Activated CD4-positive, alpha-beta T cell treated with anti-CD3 and anti-CD28 coated beads for 48 hours (primary cell): ENCODE data around the gene IGF2R.
A peak's percentile ranks its signal among the peaks of the same experiment; 100 is the strongest.
"Not testable (repeated sequence)": the region's sequence is repeated elsewhere in the genome, so short reads cannot be mapped to it uniquely, and the experiment has no call there.

Experiments
- DNase-seq: peaks from one replicate; pipeline ENCODE4 v3.0.0-alpha.2; 2020

IGF2R gene

DNA sequence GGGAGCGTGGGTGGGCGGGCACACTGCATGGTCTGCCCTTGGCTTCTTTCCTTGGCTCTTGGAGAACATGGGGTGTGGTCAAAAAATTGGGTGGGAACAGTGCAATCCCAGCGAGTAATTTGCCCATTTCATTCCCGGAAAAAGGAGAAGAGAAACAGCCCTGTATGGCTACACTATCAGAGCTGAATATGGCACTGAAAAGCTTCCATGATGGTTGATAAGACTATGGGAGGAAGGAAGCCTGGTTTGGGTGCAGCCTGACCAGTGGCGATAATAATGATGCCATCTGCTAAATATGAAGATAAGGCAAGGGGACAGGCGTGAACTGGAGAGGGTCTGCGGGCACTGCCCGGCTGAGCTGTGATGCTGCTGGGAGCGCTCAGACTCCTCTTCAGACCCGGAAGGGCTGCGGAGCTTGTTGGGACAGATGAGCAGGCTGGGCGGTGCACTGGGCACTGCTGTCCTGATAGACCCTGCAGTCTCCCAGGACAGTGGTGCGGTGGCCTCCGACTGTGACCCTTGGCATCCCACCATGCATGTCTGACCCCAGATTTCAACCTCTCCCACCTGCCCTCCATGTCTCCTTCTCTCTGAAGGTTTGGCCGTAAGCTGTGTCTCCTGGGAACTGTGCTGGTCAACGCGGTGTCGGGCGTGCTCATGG, 162.9 kb downstream of the IGF2R start:
- no peak for DNase-seq

DNA sequence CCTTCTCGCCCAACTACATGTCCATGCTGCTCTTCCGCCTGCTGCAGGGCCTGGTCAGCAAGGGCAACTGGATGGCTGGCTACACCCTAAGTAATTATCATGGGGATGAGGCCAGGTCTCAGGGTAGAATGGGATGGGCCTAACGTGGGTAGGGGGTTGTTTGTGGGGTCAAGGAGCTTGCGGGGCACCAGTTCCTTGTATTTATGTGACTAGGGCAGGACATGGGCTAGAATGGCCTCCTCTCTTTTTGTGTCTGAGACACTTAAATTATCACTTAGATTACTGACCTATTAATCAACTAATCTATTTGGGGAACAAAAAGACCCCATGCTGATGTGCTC, 163.4 kb downstream of the IGF2R start:
- no peak for DNase-seq

DNA sequence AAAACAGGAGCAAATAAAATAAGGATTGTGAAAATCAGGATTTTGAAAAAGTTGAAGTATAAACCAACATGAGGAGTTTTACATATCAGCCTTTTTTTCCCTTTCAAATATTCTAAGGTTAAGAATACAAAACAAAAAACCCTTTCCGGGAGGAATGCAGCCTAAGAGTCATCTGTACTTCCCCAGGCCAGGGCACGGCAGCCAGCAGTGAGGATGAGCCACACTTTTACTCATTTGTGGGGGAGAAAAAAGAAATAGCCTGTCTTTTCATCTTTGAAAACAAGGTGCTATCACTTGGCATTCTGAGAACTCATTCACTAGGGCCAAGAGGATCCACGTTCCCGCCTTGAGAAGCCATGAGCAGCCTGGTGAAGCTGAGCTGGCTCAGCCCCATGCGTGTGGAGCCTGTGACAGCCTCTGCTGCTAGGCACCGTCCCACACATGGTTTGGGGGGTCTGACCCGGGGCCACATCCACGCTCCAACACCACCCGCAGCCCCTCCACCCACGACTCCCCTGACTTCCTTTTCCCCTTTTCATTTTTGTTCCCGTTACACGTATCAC, 164.0 kb downstream of the IGF2R start:
- no peak for DNase-seq

- DNase-seq, result no peak
Observed at GRCh38 chr6:160133441-160134336, 164.8 kb downstream of the IGF2R start.

DNA sequence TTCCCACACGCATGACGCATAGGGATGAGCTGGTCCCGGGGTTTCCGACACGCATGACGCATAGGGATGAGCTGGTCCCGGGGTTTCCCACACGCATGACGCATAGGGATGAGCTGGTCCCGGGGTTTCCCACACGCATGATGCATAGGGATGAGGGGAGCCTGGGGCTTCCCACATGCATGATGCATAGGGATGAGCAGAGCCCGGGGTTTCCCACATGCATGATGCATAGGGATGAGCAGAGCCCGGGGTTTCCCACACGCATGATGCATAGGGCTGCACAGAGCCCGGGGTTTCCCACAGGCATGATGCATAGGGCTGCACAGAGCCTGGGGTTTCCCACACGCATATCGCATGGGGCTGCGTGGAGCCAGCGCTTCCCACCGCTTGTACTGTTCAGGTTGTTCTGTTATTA, 165.5 kb downstream of the IGF2R start:
- peak; percentile 54 for DNase-seq

- DNase-seq, result no peak
Observed at GRCh38 chr6:160134779-160135547, 166.1 kb downstream of the IGF2R start.

GRCh38 chr6:160135907-160136655, 167.2 kb downstream of the IGF2R start:
- DNase-seq, result no peak

GRCh38 chr6:160137130-160137988, 168.5 kb downstream of the IGF2R start:
- DNase-seq, result no peak

DNA sequence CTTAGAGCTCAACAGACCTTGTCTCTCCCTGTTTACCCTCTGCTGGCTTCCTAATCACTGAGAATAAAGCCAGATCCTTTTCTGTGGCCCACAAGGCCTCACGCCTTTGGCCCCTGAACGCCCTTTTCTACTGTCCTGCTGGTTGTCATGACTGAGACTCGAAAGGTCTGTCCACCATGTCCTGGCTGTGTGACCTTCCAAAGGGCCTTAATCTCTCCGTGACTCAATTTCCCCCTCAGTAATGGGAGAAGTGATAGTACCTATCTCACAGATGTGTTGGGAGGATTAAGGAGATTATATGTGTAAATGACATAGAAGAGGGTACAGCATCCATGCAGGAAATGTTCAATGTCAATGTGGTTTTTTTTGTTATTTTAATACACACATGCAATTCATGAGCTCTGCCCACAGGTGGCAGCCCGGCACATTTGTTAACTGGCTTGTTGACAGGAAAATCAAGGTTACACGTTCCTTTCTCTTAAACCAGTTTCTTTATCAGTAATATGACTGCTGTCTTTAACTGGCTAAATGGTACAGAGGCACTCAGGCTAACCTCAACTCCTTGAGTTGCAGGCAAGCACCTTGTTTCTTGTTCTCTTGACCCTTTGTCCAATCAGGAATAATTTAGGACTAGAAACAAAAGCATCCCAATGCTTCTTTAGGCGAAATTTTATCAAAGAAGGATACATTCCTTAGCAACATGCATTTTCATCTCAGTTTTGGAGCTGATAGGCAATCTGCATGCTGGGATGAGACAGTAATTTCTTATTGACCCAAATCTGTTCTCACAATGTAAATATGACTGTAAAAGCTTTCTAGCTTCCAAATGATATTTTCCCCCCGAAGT, 169.3 kb downstream of the IGF2R start:
- peak; percentile 83 for DNase-seq

DNA sequence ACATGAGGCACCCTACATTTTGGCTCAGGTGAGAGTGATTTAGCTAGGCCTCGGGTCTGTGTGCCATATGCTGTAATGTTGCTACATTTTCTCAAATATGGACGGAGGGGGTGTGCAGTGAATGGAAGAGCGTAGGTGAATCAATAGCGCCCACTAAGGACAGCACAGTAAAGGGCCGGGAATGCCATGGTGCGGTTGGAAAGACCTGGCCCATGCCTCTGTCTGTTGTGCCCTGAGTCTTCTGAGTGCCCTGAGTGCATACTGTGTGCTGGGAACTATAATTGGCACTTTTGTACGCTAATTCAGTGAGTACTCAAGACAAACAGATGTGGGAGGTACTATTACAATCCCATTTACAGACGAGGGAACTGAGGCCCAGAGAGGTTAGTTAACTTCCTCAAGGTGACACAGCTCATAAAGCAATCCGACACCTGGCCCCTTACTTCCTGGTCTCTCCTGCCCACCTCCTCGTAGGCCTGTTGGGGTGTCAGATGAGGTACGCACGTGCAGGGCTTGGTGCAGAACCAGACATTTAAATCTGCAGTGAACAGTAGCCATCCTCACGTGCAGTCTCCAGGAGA, 170.0 kb downstream of the IGF2R start:
- DNase-seq, result no peak

- DNase-seq, result no peak
Observed at GRCh38 chr6:160139420-160139851, 170.6 kb downstream of the IGF2R start.

- not testable (repeated sequence) for DNase-seq
Observed at GRCh38 chr6:160140493-160140892, 171.6 kb downstream of the IGF2R start.

DNA sequence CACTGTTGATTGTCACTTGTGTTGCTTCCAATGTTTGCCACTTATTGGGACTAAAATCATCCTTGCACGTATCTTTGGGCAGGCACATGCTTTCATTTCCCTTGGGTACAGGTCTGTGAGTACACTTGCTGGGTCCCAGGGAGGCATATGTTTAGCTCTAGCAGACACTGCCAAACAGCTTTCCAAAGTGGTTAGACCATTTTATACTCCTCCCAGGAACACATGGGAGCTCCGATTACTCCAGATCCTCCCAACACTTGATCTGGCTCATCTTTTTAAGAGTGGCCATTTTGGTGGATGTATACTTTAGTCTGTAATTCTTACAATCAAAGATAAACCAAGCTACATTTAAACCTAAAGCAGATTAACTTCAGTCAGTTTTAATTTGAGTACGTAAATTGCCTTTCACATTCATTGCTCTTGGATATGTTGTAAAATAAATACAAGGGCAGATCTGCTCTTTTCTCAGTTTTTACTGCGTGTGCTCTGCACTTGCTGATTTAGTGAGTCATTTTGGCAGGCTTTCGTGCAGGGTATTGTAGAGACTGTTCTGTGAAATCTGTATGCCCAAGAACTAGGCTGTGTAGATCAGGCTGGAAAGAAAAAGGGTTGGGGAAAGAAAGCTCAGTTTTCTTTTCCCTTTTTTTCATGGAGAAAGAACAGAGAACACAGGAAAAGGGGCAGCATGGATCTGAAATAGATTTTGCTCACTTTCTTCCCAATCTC, 172.3 kb downstream of the IGF2R start:
- no peak for DNase-seq

GRCh38 chr6:160142115-160142715, 173.3 kb downstream of the IGF2R start:
- DNase-seq, result no peak

- no peak for DNase-seq
Observed at GRCh38 chr6:160146454-160147145, 177.7 kb downstream of the IGF2R start.

GRCh38 chr6:160147146-160147536, 178.3 kb downstream of the IGF2R start:
- DNase-seq, result no peak

GRCh38 chr6:160154471-160154870, 185.6 kb downstream of the IGF2R start:
- DNase-seq, result no peak

- DNase-seq, result no peak
Observed at GRCh38 chr6:160156842-160157241, 188.0 kb downstream of the IGF2R start.
